K562 (cell line): ENCODE results near the gene IPO11. TPM values are rescaled to one million over a fixed set of nuclear protein-coding genes. Genes with fewer than 3 reads are reported as not detected.

ENCODE experiments used
- CBFA2T2 ChIP-seq: fragments of 450-650 bp; conservative IDR thresholded peaks from 2 replicates; pipeline ENCODE4 v1.6.1; 2017; ENCODE audit warnings: mild to moderate bottlenecking
- CEBPB ChIP-seq: fragments of 450-650 bp; IDR thresholded peaks from 2 replicates; pipeline ENCODE4 v1.6.1; 2016; ENCODE audit warnings: missing genetic modification characterization, missing compliant biosample characterization
- DIDO1 ChIP-seq: fragments of 450-650 bp; IDR thresholded peaks from 2 replicates; pipeline ENCODE4 v1.6.1; 2016; ENCODE audit warnings: low read depth, missing biosample characterization, missing genetic modification characterization
- EP300 ChIP-seq: IDR thresholded peaks from 2 replicates; pipeline ENCODE4 v1.6.1; 2012; ENCODE audit warnings: low read length, improper control_type of control experiment
- HCFC1 ChIP-seq: IDR thresholded peaks from 2 replicates; pipeline ENCODE4 v1.6.1; 2012; ENCODE audit warnings: low read depth, low read length, improper control_type of control experiment
- PML ChIP-seq: IDR thresholded peaks from 2 replicates; pipeline ENCODE4 v1.6.1; 2012; ENCODE audit warnings: low read length, inconsistent platforms
- SREBF1 ChIP-seq: fragments of 150-350 bp; IDR thresholded peaks from 2 replicates; pipeline ENCODE4 v1.6.1; 2014; ENCODE audit warnings: antibody characterized with exemption, low read depth, low read length, borderline replicate concordance
- TCF7 ChIP-seq: sonication (generic); IDR thresholded peaks from 2 replicates; pipeline ENCODE4 v1.6.1; 2016; ENCODE audit warnings: antibody characterized with exemption, borderline replicate concordance
- ZNF41 ChIP-seq: fragments of 250-450 bp; sonication (Bioruptor Pico); conservative IDR thresholded peaks from 2 replicates; pipeline ENCODE4 v1.4.0; 2020; ENCODE audit warnings: mild to moderate bottlenecking
- ZNF57 ChIP-seq: fragments of 450-650 bp; formaldehyde crosslinking; IDR thresholded peaks from 2 replicates; pipeline ENCODE4 v1.4.0; 2020; ENCODE audit warnings: mild to moderate bottlenecking, moderate library complexity
- ZNF766 ChIP-seq: fragments of 200-800 bp; sonication (Bioruptor generic); conservative IDR thresholded peaks from 2 replicates; pipeline ENCODE4 v1.6.1; 2016; ENCODE audit warnings: missing genetic modification characterization, missing compliant biosample characterization
- polyA plus RNA-seq, 8 experiments: library from polyadenylated mRNA; depleted of rRNA in 4 of 8; stranded (reverse) in 5 of 8; unstranded in 3 of 8; fragments of >200 nt; fragmentation: Nextera tagmentation in 2 of 8; fragmentation: Illumina TruSeq in 1 of 8; extraction: Ambion mirVana in 2 of 8; extraction: Trizol in 1 of 8; gene quantifications; 2 replicates each; pipeline versions ENCODE4 v1.2.1 to v1.2.3, GENCODE V29; 2011 to 2014; ENCODE audit warnings: inconsistent platforms in 1 of 8, missing spikeins in 1 of 8
- total RNA-seq, 7 experiments: library from RNA; depleted of rRNA in 6 of 7; stranded (reverse); fragments of >200 nt in 6 of 7; fragmentation: Illumina TruSeq in 2 of 7; extraction: Trizol in 2 of 7; gene quantifications; 2 replicates each; pipeline versions ENCODE4 v1.2.1 to v1.2.3, GENCODE V29; 2011 to 2021; ENCODE audit warnings: low replicate concordance in 1 of 7
- TF ChIP-seq, protein P1 (sequence below), 2 experiments: IDR thresholded peaks in 1 of 2; conservative IDR thresholded peaks in 1 of 2; 2 replicates each; pipeline ENCODE4 v1.6.1; 2016; ENCODE audit warnings: low read depth in 2 of 2, mild to moderate bottlenecking in 1 of 2, missing compliant biosample characterization in 1 of 2, missing genetic modification characterization in 1 of 2, moderate library complexity in 1 of 2
- TF ChIP-seq, protein P2 (sequence below): fragments of 250-450 bp; sonication (Bioruptor Pico); IDR thresholded peaks from 2 replicates; pipeline ENCODE4 v1.4.0; 2020
- TF ChIP-seq, protein P3 (sequence below): fragments of 250-450 bp; sonication (Bioruptor Pico); IDR thresholded peaks from 2 replicates; pipeline ENCODE4 v1.9.0; 2021; ENCODE audit warnings: mild to moderate bottlenecking, inconsistent platforms
- TF ChIP-seq, protein P4 (sequence below): IDR thresholded peaks from 2 replicates; pipeline ENCODE4 v1.6.1; 2012; ENCODE audit warnings: low read depth, low read length, improper control_type of control experiment, borderline replicate concordance
- TF ChIP-seq, protein P5 (sequence below): sonication (generic); formaldehyde crosslinking; IDR thresholded peaks from 2 replicates; pipeline ENCODE4 v1.8.0; 2023; ENCODE audit warnings: mild to moderate bottlenecking, missing genetic modification reagents

IPO11 gene
- total and polyA plus RNA-seq, 9 of the 15 experiments (the other 6 are each of a cell fraction or from before 2014, with no cell fraction given), result 38.7 to 96.0 (median 70.9) TPM

DNA sequence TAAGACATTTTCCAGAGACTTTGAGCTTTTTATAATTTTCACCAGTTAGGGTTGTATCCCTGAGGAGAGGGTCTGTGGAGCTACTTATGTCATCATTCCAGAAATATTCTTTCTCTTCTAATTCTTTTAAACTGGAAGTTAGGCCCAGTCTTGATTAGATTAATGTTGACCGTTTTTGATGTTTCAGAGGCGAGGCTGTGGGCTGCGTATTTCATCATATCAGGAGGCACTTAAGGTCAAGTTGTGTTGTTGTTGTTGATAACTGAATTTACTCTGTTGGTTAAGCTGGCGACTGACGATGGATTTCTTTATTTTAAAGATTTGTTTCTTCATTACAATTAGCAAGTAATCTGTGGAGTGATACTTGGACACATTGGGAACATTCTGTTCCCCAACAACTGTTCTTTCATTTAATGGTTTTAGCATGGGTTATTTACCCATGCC is 20.1 kb downstream of the IPO11 start (continued):
- TF ChIP-seq, protein P1, sequence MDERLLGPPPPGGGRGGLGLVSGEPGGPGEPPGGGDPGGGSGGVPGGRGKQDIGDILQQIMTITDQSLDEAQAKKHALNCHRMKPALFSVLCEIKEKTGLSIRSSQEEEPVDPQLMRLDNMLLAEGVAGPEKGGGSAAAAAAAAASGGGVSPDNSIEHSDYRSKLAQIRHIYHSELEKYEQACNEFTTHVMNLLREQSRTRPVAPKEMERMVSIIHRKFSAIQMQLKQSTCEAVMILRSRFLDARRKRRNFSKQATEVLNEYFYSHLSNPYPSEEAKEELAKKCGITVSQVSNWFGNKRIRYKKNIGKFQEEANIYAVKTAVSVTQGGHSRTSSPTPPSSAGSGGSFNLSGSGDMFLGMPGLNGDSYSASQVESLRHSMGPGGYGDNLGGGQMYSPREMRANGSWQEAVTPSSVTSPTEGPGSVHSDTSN (CRISPR knock-in tag; IDR thresholded peaks at IDR 0.05; ENCODE audit: low read depth), result no peak
- TF ChIP-seq, protein P1 (tag; conservative IDR thresholded peaks at IDR 0.05; ENCODE audit: low read depth), result peak; percentile 35; the same call in 1 of the 2 replicates
- TF ChIP-seq EP300 (peak; percentile 93), ZNF41 (no peak), PML (no peak), HCFC1 (no peak), CBFA2T2 (no peak), DIDO1 (tag) (no peak), TCF7 (no peak), ZNF57 (CRISPR knock-in tag) (no peak), ZNF766 (CRISPR knock-in tag) (no peak), CEBPB (tag) (peak; percentile 95), SREBF1 (no peak)
- TF ChIP-seq, protein P2, sequence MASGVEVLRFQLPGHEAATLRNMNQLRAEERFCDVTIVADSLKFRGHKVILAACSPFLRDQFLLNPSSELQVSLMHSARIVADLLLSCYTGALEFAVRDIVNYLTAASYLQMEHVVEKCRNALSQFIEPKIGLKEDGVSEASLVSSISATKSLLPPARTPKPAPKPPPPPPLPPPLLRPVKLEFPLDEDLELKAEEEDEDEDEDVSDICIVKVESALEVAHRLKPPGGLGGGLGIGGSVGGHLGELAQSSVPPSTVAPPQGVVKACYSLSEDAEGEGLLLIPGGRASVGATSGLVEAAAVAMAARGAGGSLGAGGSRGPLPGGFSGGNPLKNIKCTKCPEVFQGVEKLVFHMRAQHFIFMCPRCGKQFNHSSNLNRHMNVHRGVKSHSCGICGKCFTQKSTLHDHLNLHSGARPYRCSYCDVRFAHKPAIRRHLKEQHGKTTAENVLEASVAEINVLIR (CRISPR knock-in tag), result no peak
- TF ChIP-seq, protein P3, sequence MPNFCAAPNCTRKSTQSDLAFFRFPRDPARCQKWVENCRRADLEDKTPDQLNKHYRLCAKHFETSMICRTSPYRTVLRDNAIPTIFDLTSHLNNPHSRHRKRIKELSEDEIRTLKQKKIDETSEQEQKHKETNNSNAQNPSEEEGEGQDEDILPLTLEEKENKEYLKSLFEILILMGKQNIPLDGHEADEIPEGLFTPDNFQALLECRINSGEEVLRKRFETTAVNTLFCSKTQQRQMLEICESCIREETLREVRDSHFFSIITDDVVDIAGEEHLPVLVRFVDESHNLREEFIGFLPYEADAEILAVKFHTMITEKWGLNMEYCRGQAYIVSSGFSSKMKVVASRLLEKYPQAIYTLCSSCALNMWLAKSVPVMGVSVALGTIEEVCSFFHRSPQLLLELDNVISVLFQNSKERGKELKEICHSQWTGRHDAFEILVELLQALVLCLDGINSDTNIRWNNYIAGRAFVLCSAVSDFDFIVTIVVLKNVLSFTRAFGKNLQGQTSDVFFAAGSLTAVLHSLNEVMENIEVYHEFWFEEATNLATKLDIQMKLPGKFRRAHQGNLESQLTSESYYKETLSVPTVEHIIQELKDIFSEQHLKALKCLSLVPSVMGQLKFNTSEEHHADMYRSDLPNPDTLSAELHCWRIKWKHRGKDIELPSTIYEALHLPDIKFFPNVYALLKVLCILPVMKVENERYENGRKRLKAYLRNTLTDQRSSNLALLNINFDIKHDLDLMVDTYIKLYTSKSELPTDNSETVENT (CRISPR knock-in tag), result no peak
- TF ChIP-seq, protein P4, sequence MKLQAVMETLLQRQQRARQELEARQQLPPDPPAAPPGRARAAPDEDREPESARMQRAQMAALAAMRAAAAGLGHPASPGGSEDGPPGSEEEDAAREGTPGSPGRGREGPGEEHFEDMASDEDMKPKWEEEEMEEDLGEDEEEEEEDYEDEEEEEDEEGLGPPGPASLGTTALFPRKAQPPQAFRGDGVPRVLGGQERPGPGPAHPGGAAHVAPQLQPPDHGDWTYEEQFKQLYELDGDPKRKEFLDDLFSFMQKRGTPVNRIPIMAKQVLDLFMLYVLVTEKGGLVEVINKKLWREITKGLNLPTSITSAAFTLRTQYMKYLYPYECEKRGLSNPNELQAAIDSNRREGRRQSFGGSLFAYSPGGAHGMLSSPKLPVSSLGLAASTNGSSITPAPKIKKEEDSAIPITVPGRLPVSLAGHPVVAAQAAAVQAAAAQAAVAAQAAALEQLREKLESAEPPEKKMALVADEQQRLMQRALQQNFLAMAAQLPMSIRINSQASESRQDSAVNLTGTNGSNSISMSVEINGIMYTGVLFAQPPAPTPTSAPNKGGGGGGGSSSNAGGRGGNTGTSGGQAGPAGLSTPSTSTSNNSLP, result peak; percentile 85
- TF ChIP-seq, protein P5, sequence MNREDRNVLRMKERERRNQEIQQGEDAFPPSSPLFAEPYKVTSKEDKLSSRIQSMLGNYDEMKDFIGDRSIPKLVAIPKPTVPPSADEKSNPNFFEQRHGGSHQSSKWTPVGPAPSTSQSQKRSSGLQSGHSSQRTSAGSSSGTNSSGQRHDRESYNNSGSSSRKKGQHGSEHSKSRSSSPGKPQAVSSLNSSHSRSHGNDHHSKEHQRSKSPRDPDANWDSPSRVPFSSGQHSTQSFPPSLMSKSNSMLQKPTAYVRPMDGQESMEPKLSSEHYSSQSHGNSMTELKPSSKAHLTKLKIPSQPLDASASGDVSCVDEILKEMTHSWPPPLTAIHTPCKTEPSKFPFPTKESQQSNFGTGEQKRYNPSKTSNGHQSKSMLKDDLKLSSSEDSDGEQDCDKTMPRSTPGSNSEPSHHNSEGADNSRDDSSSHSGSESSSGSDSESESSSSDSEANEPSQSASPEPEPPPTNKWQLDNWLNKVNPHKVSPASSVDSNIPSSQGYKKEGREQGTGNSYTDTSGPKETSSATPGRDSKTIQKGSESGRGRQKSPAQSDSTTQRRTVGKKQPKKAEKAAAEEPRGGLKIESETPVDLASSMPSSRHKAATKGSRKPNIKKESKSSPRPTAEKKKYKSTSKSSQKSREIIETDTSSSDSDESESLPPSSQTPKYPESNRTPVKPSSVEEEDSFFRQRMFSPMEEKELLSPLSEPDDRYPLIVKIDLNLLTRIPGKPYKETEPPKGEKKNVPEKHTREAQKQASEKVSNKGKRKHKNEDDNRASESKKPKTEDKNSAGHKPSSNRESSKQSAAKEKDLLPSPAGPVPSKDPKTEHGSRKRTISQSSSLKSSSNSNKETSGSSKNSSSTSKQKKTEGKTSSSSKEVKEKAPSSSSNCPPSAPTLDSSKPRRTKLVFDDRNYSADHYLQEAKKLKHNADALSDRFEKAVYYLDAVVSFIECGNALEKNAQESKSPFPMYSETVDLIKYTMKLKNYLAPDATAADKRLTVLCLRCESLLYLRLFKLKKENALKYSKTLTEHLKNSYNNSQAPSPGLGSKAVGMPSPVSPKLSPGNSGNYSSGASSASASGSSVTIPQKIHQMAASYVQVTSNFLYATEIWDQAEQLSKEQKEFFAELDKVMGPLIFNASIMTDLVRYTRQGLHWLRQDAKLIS (CRISPR knock-in tag), result no peak
